Caco-2 (cell line): ENCODE results near the gene ATP8B3. TPM values are rescaled to one million over a fixed set of nuclear protein-coding genes. Genes with fewer than 3 reads are reported as not detected.

Source experiments
- Bru-seq: library from RNA; stranded (reverse); fragments of 400-500 nt; gene quantifications from one replicate; lab custom pipeline; 2021; lab: Mats Ljungman, UMichigan
- BruChase-seq, 2 experiments: library from RNA; stranded (reverse); fragments of 400-500 nt; gene quantifications; one replicate each; lab custom pipeline; 2021; lab: Mats Ljungman, UMichigan
- BruUV-seq: library from RNA; stranded (reverse); fragments of 400-500 nt; replicated peaks from 2 replicates; lab custom pipeline; 2021; lab: Mats Ljungman, UMichigan
- CTCF ChIA-PET: fragments of 300-600 bp; sonication (Branson Sonifier 250); formaldehyde crosslinking; loops from one replicate; lab custom pipeline; 2022; ENCODE audit warnings: antibody characterized with exemption; lab: Charles Lee
- POLR2A ChIA-PET: fragments of 300-600 bp; sonication (Branson Sonifier 250); formaldehyde crosslinking; loops from one replicate; lab custom pipeline; 2022; ENCODE audit warnings: antibody characterized with exemption; lab: Charles Lee
- DNase-seq, 2 experiments: peaks; one replicate each; pipeline versions ENCODE4 v3.0.0 to v3.0.0-alpha.2; 2020 to 2022
- H3K27me3 ChIP-seq: replicated peaks from 2 replicates; pipeline ENCODE4 v1.6.0; 2011; ENCODE audit warnings: low read length; ENCODE audit not compliant: control insufficient read depth, insufficient read depth
- H3K36me3 ChIP-seq: 2 replicates; pipeline ENCODE4 v1.5.1; 2011; ENCODE audit warnings: low read length; ENCODE audit not compliant: control insufficient read depth, insufficient read depth
- H3K4me1 ChIP-seq: fragments of 250-450 bp; sonication (Bioruptor Pico); 2 replicates; pipeline ENCODE4 v1.5.1; 2020; ENCODE audit warnings: mild to moderate bottlenecking
- H3K4me3 ChIP-seq: 2 replicates; pipeline ENCODE4 v1.5.1; 2011; ENCODE audit warnings: low read depth, mild to moderate bottlenecking, control low read depth, low read length
- H3K9me3 ChIP-seq: fragments of 250-450 bp; sonication (Bioruptor Pico); 2 replicates; pipeline ENCODE4 v1.5.1; 2020; ENCODE audit warnings: mild to moderate bottlenecking, moderate library complexity
- H3K27ac Mint-ChIP-seq: one replicate; pipeline ENCODE4 v1.8.0; 2022; ENCODE audit warnings: mixed read lengths; ENCODE audit not compliant: unreplicated experiment
- H3K27me3 Mint-ChIP-seq: one replicate; pipeline ENCODE4 v1.8.0; 2022; ENCODE audit warnings: mixed read lengths; ENCODE audit not compliant: insufficient read depth, unreplicated experiment
- H3K36me3 Mint-ChIP-seq: one replicate; pipeline ENCODE4 v1.8.0; 2022; ENCODE audit warnings: mild to moderate bottlenecking, mixed read lengths; ENCODE audit not compliant: insufficient read depth, unreplicated experiment
- H3K4me1 Mint-ChIP-seq: one replicate; pipeline ENCODE4 v1.8.0; 2022; ENCODE audit warnings: low read depth, mixed read lengths; ENCODE audit not compliant: unreplicated experiment
- H3K4me3 Mint-ChIP-seq: one replicate; pipeline ENCODE4 v1.8.0; 2022; ENCODE audit warnings: mild to moderate bottlenecking, moderate library complexity, mixed read lengths; ENCODE audit not compliant: unreplicated experiment
- H3K9me3 Mint-ChIP-seq: one replicate; pipeline ENCODE4 v1.8.0; 2022; ENCODE audit warnings: mixed read lengths; ENCODE audit not compliant: unreplicated experiment
- intact Hi-C: fragments of 100-400 bp; cut with micrococcal nuclease; formaldehyde crosslinking; loops from one replicate; pipeline ENCODE4 v1.10.0; 2022; ENCODE audit not compliant: unreplicated experiment
- long read RNA-seq: library from polyadenylated mRNA; stranded (forward); transcript quantifications from one replicate; pipeline ENCODE4 v2.0.0, GENCODE V29; 2022
- total RNA-seq: library from RNA; stranded (reverse); gene quantifications from 2 replicates; pipeline ENCODE4 v1.2.3, GENCODE V29; 2022
- TF ChIP-seq, protein P1 (sequence below), 2 experiments: fragments of 200-600 bp in 1 of 2; IDR thresholded peaks; 1 replicate in 1 of 2; 2 replicates in 1 of 2; pipeline versions ENCODE4 v1.5.1 to v1.8.0; 2011 to 2022; ENCODE audit warnings: antibody characterized with exemption in 1 of 2, control low read depth in 1 of 2, inconsistent platforms in 1 of 2, low read depth in 1 of 2, low read length in 1 of 2, mild to moderate bottlenecking in 1 of 2, moderate library complexity in 1 of 2; ENCODE audit not compliant: insufficient read depth in 1 of 2, severe bottlenecking in 1 of 2, unreplicated experiment in 1 of 2

ATP8B3 gene, protein sequence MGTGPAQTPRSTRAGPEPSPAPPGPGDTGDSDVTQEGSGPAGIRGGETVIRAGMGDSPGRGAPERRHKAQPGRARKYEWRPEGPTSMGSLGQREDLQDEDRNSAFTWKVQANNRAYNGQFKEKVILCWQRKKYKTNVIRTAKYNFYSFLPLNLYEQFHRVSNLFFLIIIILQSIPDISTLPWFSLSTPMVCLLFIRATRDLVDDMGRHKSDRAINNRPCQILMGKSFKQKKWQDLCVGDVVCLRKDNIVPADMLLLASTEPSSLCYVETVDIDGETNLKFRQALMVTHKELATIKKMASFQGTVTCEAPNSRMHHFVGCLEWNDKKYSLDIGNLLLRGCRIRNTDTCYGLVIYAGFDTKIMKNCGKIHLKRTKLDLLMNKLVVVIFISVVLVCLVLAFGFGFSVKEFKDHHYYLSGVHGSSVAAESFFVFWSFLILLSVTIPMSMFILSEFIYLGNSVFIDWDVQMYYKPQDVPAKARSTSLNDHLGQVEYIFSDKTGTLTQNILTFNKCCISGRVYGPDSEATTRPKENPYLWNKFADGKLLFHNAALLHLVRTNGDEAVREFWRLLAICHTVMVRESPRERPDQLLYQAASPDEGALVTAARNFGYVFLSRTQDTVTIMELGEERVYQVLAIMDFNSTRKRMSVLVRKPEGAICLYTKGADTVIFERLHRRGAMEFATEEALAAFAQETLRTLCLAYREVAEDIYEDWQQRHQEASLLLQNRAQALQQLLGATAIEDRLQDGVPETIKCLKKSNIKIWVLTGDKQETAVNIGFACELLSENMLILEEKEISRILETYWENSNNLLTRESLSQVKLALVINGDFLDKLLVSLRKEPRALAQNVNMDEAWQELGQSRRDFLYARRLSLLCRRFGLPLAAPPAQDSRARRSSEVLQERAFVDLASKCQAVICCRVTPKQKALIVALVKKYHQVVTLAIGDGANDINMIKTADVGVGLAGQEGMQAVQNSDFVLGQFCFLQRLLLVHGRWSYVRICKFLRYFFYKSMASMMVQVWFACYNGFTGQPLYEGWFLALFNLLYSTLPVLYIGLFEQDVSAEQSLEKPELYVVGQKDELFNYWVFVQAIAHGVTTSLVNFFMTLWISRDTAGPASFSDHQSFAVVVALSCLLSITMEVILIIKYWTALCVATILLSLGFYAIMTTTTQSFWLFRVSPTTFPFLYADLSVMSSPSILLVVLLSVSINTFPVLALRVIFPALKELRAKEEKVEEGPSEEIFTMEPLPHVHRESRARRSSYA (N-terminal part only)
- total RNA-seq (0.28 and 0.45 TPM in 2 replicates), Bru-seq, nascent RNA (percentile 9 among the genes with signal in this experiment), BruChase-seq, experiment 1, labeled RNA remaining after a 2-hour chase (percentile 3 among the genes with signal in this experiment), BruChase-seq, experiment 2, labeled RNA remaining after a 6-hour chase (percentile 11 among the genes with signal in this experiment)
- long read RNA-seq = 0 reads

- no peaks in the 10 kb centered on the region for H3K9me3 Mint-ChIP-seq
- peaks cover 12% of the 10 kb centered on the region for H3K36me3 Mint-ChIP-seq
- POLR2A ChIA-PET = no interaction called here
- H3K27ac Mint-ChIP-seq = peak within 1 kb of the TSS; percentile 55
- Histone ChIP-seq H3K4me3 (peak within 1 kb of the TSS; percentile 47), H3K4me1 (no peaks in the 10 kb centered on the region), H3K9me3 (no peaks in the 10 kb centered on the region), H3K36me3 (no peaks in the 10 kb centered on the region), H3K27me3 (no peaks in the 10 kb centered on the region; the same call in 1 of the 2 replicates)
- TF ChIP-seq, protein P1, sequence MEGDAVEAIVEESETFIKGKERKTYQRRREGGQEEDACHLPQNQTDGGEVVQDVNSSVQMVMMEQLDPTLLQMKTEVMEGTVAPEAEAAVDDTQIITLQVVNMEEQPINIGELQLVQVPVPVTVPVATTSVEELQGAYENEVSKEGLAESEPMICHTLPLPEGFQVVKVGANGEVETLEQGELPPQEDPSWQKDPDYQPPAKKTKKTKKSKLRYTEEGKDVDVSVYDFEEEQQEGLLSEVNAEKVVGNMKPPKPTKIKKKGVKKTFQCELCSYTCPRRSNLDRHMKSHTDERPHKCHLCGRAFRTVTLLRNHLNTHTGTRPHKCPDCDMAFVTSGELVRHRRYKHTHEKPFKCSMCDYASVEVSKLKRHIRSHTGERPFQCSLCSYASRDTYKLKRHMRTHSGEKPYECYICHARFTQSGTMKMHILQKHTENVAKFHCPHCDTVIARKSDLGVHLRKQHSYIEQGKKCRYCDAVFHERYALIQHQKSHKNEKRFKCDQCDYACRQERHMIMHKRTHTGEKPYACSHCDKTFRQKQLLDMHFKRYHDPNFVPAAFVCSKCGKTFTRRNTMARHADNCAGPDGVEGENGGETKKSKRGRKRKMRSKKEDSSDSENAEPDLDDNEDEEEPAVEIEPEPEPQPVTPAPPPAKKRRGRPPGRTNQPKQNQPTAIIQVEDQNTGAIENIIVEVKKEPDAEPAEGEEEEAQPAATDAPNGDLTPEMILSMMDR (IDR thresholded peaks at IDR 0.05; ENCODE audit: insufficient read depth in 1 of 2, low read depth in 1 of 2, low read length in 1 of 2, severe bottlenecking in 1 of 2, unreplicated experiment in 1 of 2) = no peak
- no peaks in the 10 kb centered on the region for H3K27me3 Mint-ChIP-seq
- intact Hi-C loops = loop anchor here (1.0 kb wide), 1 partner anchor 17 kb away; no protein-coding TSS in a partner anchor
- peak within 1 kb of the TSS; percentile 94 for H3K4me3 Mint-ChIP-seq
- CTCF ChIA-PET = no interaction called here
- BruUV-seq = no TSS peak
- H3K4me1 Mint-ChIP-seq = no peaks in the 10 kb centered on the region
- no peak for DNase-seq
Measured at GRCh38 chr19:1811942-1812425, at the start of gene ATP8B3. TSS of gene ATP8B3 (minus strand) at chr19:1812276. CDS start at chr19:1811736, 540 bp downstream.

DNA sequence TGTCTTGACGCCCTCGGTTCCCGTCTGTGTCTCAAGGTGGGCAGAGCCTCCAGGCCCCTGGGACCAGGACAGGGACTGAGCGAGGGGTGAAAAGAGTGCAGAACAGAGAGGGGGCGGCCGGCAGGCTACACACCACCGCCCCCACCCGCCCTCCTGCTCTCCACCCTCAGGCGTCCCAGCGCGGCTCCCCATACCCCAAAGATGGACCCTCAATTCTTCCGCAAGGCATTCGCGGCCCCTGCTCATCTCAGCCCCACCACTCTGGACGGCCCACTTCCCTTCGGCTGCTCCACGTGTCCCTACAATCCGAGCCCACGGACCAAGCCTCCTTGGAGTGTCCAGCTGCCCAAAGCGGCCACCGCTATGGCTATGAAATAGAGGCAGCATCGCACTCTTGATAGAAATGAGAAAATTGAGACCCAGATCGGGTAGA lies 49.5 kb upstream of the ATP8B3 start:
- H3K36me3 Mint-ChIP-seq = peaks cover 14% of the 10 kb centered on the region

More for the DNA sequence above, 49.5 kb upstream of the ATP8B3 start:
- intact Hi-C loops = no loop called here
- H3K27me3 ChIP-seq = no peaks in the 10 kb centered on the region
- no peak for DNase-seq
- TF ChIP-seq, protein P1 (IDR thresholded peaks at IDR 0.05; ENCODE audit: insufficient read depth in 1 of 2, low read depth in 1 of 2, low read length in 1 of 2, severe bottlenecking in 1 of 2, unreplicated experiment in 1 of 2) = no peak
- Mint-ChIP-seq H3K27me3 (no peaks in the 10 kb centered on the region), H3K4me3 (peak overlapping the region; percentile 73), H3K9me3 (no peaks in the 10 kb centered on the region), H3K27ac (peak overlapping the region; percentile 35), H3K4me1 (peaks cover 5% of the 10 kb centered on the region)
- peaks cover 45% of the 10 kb centered on the region for H3K4me1 ChIP-seq
- H3K36me3 ChIP-seq = no peaks in the 10 kb centered on the region
- no TSS peak for BruUV-seq
- no peaks in the 10 kb centered on the region for H3K9me3 ChIP-seq
- peak overlapping the region; percentile 89 for H3K4me3 ChIP-seq
- ChIA-PET POLR2A (no interaction called here), CTCF (no interaction called here)
